MM.1S (cell line): ENCODE measurements around the gene PCDHB7.
A peak's percentile ranks its signal among the peaks of the same experiment; 100 is the strongest.
"Not testable (repeated sequence)": the region's sequence is repeated elsewhere in the genome, so short reads cannot be mapped to it uniquely, and the experiment has no call there.

Source experiments
- DNase-seq: peaks from one replicate; pipeline ENCODE4 v3.0.0-alpha.2; 2015
- H2AFZ ChIP-seq: fragments of 300-600 bp; sonication (generic); 2 replicates; pipeline ENCODE4 v1.6.0; 2016; ENCODE audit warnings: antibody characterized with exemption, low read length
- H3F3A ChIP-seq: fragments of 300-600 bp; sonication (generic); 2 replicates; pipeline ENCODE4 v1.6.1; 2016; ENCODE audit warnings: mild to moderate bottlenecking, antibody characterized with exemption, low read length, moderate library complexity, mixed read lengths; ENCODE audit not compliant: insufficient read depth
- H3K27ac ChIP-seq: fragments of 300-600 bp; sonication (generic); 2 replicates; pipeline ENCODE4 v1.5.1; 2016; ENCODE audit warnings: mild to moderate bottlenecking, low read length
- H3K27me3 ChIP-seq: fragments of 300-600 bp; sonication (generic); replicated peaks from 2 replicates; pipeline ENCODE4 v1.6.0; 2016; ENCODE audit warnings: low read length; ENCODE audit not compliant: insufficient read depth
- H3K36me3 ChIP-seq: fragments of 300-600 bp; sonication (generic); replicated peaks from 2 replicates; pipeline ENCODE4 v1.6.1; 2016; ENCODE audit warnings: mild to moderate bottlenecking, low read length, mixed read lengths; ENCODE audit not compliant: insufficient read depth
- H3K4me1 ChIP-seq: fragments of 300-600 bp; sonication (generic); 2 replicates; pipeline ENCODE4 v1.6.1; 2016; ENCODE audit warnings: low read length, mixed read lengths
- H3K4me2 ChIP-seq: fragments of 300-600 bp; sonication (generic); 2 replicates; pipeline ENCODE4 v1.6.0; 2016; ENCODE audit warnings: low read depth, low read length
- H3K4me3 ChIP-seq: fragments of 300-600 bp; sonication (generic); 2 replicates; pipeline ENCODE4 v1.5.1; 2016; ENCODE audit warnings: low read length, mixed read lengths
- H3K79me2 ChIP-seq: fragments of 300-600 bp; sonication (generic); 2 replicates; pipeline ENCODE4 v1.6.1; 2016; ENCODE audit warnings: mixed run types, low read length, mixed read lengths
- H3K9ac ChIP-seq: fragments of 300-600 bp; sonication (generic); 2 replicates; pipeline ENCODE4 v1.6.1; 2016; ENCODE audit warnings: low read length, mixed read lengths
- H3K9me2 ChIP-seq: fragments of 300-600 bp; sonication (generic); replicated peaks from 2 replicates; pipeline ENCODE4 v1.6.1; 2016; ENCODE audit warnings: mild to moderate bottlenecking, low read length, mixed read lengths; ENCODE audit not compliant: insufficient read depth
- H3K9me3 ChIP-seq: fragments of 300-600 bp; sonication (generic); replicated peaks from 2 replicates; pipeline ENCODE4 v1.6.1; 2016; ENCODE audit warnings: mild to moderate bottlenecking, low read length, mixed read lengths; ENCODE audit not compliant: insufficient read depth
- H4K20me1 ChIP-seq: fragments of 300-600 bp; sonication (generic); 2 replicates; pipeline ENCODE4 v1.6.1; 2016; ENCODE audit warnings: mild to moderate bottlenecking, low read length, moderate library complexity, mixed read lengths; ENCODE audit not compliant: insufficient read depth
- EZH2 ChIP-seq: fragments of 300-600 bp; sonication (generic); optimal IDR thresholded peaks from 2 replicates; pipeline ENCODE3; 2017; ENCODE audit warnings: low read depth, mild to moderate bottlenecking, antibody characterized with exemption, low read length, mixed read lengths
- EZH2phosphoT487 ChIP-seq: fragments of 300-600 bp; sonication (generic); IDR thresholded peaks from 2 replicates; pipeline ENCODE4 v1.6.1; 2018; ENCODE audit warnings: antibody characterized with exemption, low read length
- TF ChIP-seq, protein P1 (sequence below): fragments of 300-600 bp; sonication (generic); IDR thresholded peaks from 2 replicates; pipeline ENCODE4 v1.5.1; 2016; ENCODE audit warnings: antibody characterized with exemption, low read length, mixed read lengths

The PCDHB7 gene

DNA sequence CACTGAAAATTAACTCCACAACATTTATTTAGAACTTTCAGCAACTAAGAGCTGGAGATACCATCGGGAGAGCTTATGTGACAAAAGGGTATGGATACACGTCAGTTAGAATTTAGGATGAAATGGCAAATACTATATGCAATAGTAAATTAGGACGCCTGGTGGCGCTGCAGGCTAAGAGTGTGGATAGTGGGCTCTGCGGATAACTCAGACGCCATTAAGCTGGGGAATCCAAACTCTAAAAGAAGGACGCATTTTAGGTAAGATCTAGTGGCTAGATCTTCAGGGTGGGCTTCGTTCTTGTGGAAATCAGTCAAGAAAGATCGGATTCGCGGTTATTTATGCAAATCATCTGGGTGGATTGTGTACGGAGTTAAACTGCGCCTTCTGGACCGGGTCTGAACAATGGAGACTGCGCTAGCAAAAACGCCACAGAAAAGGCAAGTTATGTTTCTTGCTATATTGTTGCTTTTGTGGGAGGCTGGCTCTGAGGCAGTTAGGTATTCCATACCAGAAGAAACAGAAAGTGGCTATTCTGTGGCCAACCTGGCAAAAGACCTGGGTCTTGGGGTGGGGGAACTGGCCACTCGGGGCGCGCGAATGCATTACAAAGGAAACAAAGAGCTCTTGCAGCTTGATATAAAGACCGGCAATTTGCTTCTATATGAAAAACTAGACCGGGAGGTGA lies 37.3 kb upstream of the PCDHB7 start, which contains the start of gene PCDHB5:
TSS of gene PCDHB5 (plus strand) at position 177 of the 688 bp plus-strand sequence. CDS start at position 406, 229 bp downstream.
- Histone ChIP-seq H2AFZ (no peak within 1 kb of the TSS), H3F3A (no peaks in the 10 kb centered on the region), H3K9me2 (no peaks in the 10 kb centered on the region), H3K27me3 (no peaks in the 10 kb centered on the region), H3K9me3 (no peaks in the 10 kb centered on the region), H4K20me1 (no peaks in the 10 kb centered on the region), H3K36me3 (no peaks in the 10 kb centered on the region), H3K79me2 (no peaks in the 10 kb centered on the region), H3K4me3 (no peak within 1 kb of the TSS), H3K27ac (no peak within 1 kb of the TSS), H3K4me2 (no peak within 1 kb of the TSS), H3K9ac (no peak within 1 kb of the TSS), H3K4me1 (no peaks in the 10 kb centered on the region)
- TF ChIP-seq, protein P1, sequence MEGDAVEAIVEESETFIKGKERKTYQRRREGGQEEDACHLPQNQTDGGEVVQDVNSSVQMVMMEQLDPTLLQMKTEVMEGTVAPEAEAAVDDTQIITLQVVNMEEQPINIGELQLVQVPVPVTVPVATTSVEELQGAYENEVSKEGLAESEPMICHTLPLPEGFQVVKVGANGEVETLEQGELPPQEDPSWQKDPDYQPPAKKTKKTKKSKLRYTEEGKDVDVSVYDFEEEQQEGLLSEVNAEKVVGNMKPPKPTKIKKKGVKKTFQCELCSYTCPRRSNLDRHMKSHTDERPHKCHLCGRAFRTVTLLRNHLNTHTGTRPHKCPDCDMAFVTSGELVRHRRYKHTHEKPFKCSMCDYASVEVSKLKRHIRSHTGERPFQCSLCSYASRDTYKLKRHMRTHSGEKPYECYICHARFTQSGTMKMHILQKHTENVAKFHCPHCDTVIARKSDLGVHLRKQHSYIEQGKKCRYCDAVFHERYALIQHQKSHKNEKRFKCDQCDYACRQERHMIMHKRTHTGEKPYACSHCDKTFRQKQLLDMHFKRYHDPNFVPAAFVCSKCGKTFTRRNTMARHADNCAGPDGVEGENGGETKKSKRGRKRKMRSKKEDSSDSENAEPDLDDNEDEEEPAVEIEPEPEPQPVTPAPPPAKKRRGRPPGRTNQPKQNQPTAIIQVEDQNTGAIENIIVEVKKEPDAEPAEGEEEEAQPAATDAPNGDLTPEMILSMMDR, result peak; percentile 12
- TF ChIP-seq EZH2, result no peak
- no peak for DNase-seq

DNA sequence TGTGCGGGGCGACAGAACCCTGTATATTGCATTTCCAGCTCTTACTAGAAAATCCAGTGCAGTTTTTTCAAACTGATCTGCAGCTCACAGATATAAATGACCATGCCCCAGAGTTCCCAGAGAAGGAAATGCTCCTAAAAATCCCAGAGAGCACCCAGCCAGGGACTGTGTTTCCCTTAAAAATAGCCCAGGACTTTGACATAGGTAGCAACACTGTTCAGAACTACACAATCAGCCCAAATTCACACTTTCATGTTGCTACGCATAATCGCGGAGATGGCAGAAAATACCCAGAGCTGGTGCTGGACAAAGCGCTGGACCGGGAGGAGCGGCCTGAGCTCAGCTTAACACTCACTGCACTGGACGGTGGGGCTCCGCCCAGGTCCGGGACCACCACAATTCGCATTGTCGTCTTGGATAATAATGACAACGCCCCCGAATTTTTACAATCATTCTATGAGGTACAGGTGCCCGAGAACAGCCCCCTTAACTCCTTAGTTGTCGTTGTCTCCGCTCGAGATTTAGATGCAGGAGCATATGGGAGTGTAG lies 36.7 kb upstream of the PCDHB7 start:
- Histone ChIP-seq H3K9me3 (no peaks in the 10 kb centered on the region), H3F3A (no peaks in the 10 kb centered on the region), H2AFZ (no peak overlapping the region), H3K36me3 (no peaks in the 10 kb centered on the region), H3K4me1 (no peaks in the 10 kb centered on the region), H3K9ac (no peak overlapping the region), H4K20me1 (no peaks in the 10 kb centered on the region), H3K4me3 (no peak overlapping the region), H3K4me2 (no peak overlapping the region), H3K27me3 (no peaks in the 10 kb centered on the region), H3K79me2 (no peaks in the 10 kb centered on the region), H3K9me2 (no peaks in the 10 kb centered on the region), H3K27ac (no peak overlapping the region)
- TF ChIP-seq EZH2phosphoT487 (no peak), EZH2 (no peak)
- TF ChIP-seq, protein P1, result no peak
- DNase-seq, result no peak

- not testable (repeated sequence) for H3K27me3 ChIP-seq, H3K9me2 ChIP-seq, DNase-seq, H3K4me3 ChIP-seq, H3K79me2 ChIP-seq, H3K4me2 ChIP-seq, H3K27ac ChIP-seq, H2AFZ ChIP-seq, H3K36me3 ChIP-seq, H3K4me1 ChIP-seq, H3F3A ChIP-seq, H3K9ac ChIP-seq, H3K9me3 ChIP-seq, H4K20me1 ChIP-seq
These were observed 35.1 kb upstream of the PCDHB7 start for GRCh38 chr5:141137346-141137745.

DNA sequence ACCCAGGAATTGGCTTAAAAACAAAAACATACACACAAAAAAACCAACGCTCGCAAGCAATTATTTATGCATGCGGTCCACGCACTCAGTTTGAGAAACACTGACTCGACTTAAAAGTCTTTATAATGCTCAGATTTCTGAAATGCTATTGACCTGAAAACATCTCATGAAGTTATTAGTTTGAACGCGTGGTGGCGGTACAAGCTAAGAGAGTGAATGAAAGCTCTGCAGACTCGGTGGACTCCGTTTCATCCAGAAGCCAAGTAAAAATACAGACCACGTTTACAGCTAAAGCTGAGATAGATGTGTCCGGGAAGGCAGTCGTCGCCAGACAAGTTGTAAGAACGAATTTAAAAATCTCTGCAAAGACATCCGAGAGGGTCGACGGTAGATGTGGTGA lies 22.6 kb upstream of the PCDHB7 start, which contains the start of gene PCDHB6:
TSS of gene PCDHB6 (plus strand) at position 246 of the 400 bp plus-strand sequence. CDS start 201 bp downstream, outside the sequence.
- H3K27me3 ChIP-seq, result no peaks in the 10 kb centered on the region
- no peaks in the 10 kb centered on the region for H3K36me3 ChIP-seq
- H3K79me2 ChIP-seq, result no peaks in the 10 kb centered on the region
- H4K20me1 ChIP-seq, result no peaks in the 10 kb centered on the region
- peak within 1 kb of the TSS; percentile 2; the same call in 1 of the 2 replicates for H2AFZ ChIP-seq
- H3K4me2 ChIP-seq, result peak within 1 kb of the TSS; percentile 4; the same call in 1 of the 2 replicates
- H3K4me1 ChIP-seq, result no peaks in the 10 kb centered on the region
- no peak within 1 kb of the TSS for H3K27ac ChIP-seq
- DNase-seq, result peak; percentile 43
- no peaks in the 10 kb centered on the region for H3F3A ChIP-seq
- TF ChIP-seq EZH2phosphoT487 (no peak), EZH2 (no peak)
- TF ChIP-seq, protein P1, result peak; percentile 47
- H3K9me3 ChIP-seq, result no peaks in the 10 kb centered on the region
- no peaks in the 10 kb centered on the region for H3K9me2 ChIP-seq
- 0 out of 2 replicates have a peak within 1 kb of the TSS, but pooled peaks have one; percentile 2 for H3K4me3 ChIP-seq
- H3K9ac ChIP-seq, result no peak within 1 kb of the TSS
